Naive B cell (primary cell): ENCODE data around the gene LRMDA. TPM values are rescaled to one million over a fixed set of nuclear protein-coding genes. Genes with fewer than 3 reads are reported as not detected.

Experiments
- ATAC-seq, 2 donors: fragments of 150-1000 bp; cut with Tn5 transposase; 2 replicates each; pipeline ENCODE4 v1.10.0; 2021; ENCODE audit warnings: low read depth in 2 of 2, mild to moderate bottlenecking in 2 of 2, moderate library complexity in 2 of 2
- DNase-seq: peaks from one replicate; pipeline ENCODE4 v3.0.0; 2022
- H3K27ac Mint-ChIP-seq, 6 donors: one replicate each; pipeline ENCODE4 v1.8.0; 2020 to 2022; ENCODE audit warnings: mild to moderate bottlenecking in 6 of 6, mixed read lengths in 6 of 6, moderate library complexity in 5 of 6, inconsistent platforms in 2 of 6
- H3K27me3 Mint-ChIP-seq, 3 donors: one replicate each; pipeline ENCODE4 v1.8.0; 2021 to 2022; ENCODE audit warnings: mixed read lengths in 3 of 3, mild to moderate bottlenecking in 1 of 3
- H3K36me3 Mint-ChIP-seq, 2 donors: one replicate each; pipeline ENCODE4 v1.8.0; 2020 to 2022; ENCODE audit warnings: mixed read lengths in 2 of 2, inconsistent platforms in 1 of 2, mild to moderate bottlenecking in 1 of 2
- H3K4me1 Mint-ChIP-seq, 3 donors: one replicate each; pipeline ENCODE4 v1.8.0; 2020 to 2022; ENCODE audit warnings: mixed read lengths in 3 of 3, inconsistent platforms in 1 of 3, mild to moderate bottlenecking in 1 of 3, moderate library complexity in 1 of 3
- H3K4me3 Mint-ChIP-seq, 8 donors: one replicate each; pipeline ENCODE4 v1.8.0; 2020 to 2022; ENCODE audit warnings: mild to moderate bottlenecking in 8 of 8, mixed read lengths in 8 of 8, moderate library complexity in 8 of 8, inconsistent platforms in 2 of 8
- H3K9me3 Mint-ChIP-seq, 7 donors: one replicate each; pipeline ENCODE4 v1.8.0; 2020 to 2022; ENCODE audit warnings: mixed read lengths in 7 of 7, mild to moderate bottlenecking in 5 of 7, inconsistent platforms in 2 of 7, moderate library complexity in 1 of 7
- polyA plus RNA-seq, 6 donors: library from polyadenylated mRNA; unstranded; fragments of 300-500 nt; fragmentation: Illumina TruSeq; gene quantifications; one replicate each; pipeline ENCODE4 v1.2.3, GENCODE V29; 2021; ENCODE audit warnings: low read depth in 6 of 6

Gene LRMDA
- polyA plus RNA-seq, 6 donors from 2014 or later = 2.1 TPM; not detected in 5

GRCh38 chr10:76481178-76481577 is 1049.8 kb downstream of the LRMDA start:
- no peak for ATAC-seq
- H3K4me1 Mint-ChIP-seq = no peaks in the 10 kb centered on the region
- DNase-seq = no peak
- H3K9me3 Mint-ChIP-seq = peaks cover 2 to 22% (median 9%) of the 10 kb centered on the region in 7 donors
- no peak overlapping the region for H3K4me3 Mint-ChIP-seq
- no peaks in the 10 kb centered on the region for H3K27me3 Mint-ChIP-seq
- no peak overlapping the region for H3K27ac Mint-ChIP-seq
- H3K36me3 Mint-ChIP-seq = no peaks in the 10 kb centered on the region

GRCh38 chr10:76487582-76487981 is 1056.2 kb downstream of the LRMDA start:
- no peak for ATAC-seq
- Mint-ChIP-seq H3K4me1 (no peaks in the 10 kb centered on the region), H3K4me3 (no peak overlapping the region), H3K27me3 (no peaks in the 10 kb centered on the region), H3K27ac (no peak overlapping the region), H3K36me3 (peaks cover 0 to 6% of the 10 kb centered on the region in 2 donors), H3K9me3 (peaks cover 6 to 42% (median 16%) of the 10 kb centered on the region in 7 donors)
- no peak for DNase-seq

- peaks cover 6 to 42% (median 20%) of the 10 kb centered on the region in 7 donors for H3K9me3 Mint-ChIP-seq
- H3K27ac Mint-ChIP-seq = no peak overlapping the region
- ATAC-seq (no peak), DNase-seq (no peak)
- H3K36me3 Mint-ChIP-seq = peaks cover 0 to 6% of the 10 kb centered on the region in 2 donors
- H3K4me3 Mint-ChIP-seq = no peak overlapping the region
- no peaks in the 10 kb centered on the region for H3K4me1 Mint-ChIP-seq
- no peaks in the 10 kb centered on the region for H3K27me3 Mint-ChIP-seq
Measured at GRCh38 chr10:76488602-76489001, 1057.2 kb downstream of the LRMDA start.

GRCh38 chr10:76491216-76491615 is 1059.8 kb downstream of the LRMDA start:
- H3K36me3 Mint-ChIP-seq = peaks cover 0 to 6% of the 10 kb centered on the region in 2 donors
- no peaks in the 10 kb centered on the region for H3K27me3 Mint-ChIP-seq
- no peak for DNase-seq
- H3K27ac Mint-ChIP-seq = no peak overlapping the region
- no peak overlapping the region for H3K4me3 Mint-ChIP-seq
- H3K4me1 Mint-ChIP-seq = no peaks in the 10 kb centered on the region
- H3K9me3 Mint-ChIP-seq = peaks cover 6 to 38% (median 20%) of the 10 kb centered on the region in 7 donors
- no peak for ATAC-seq

- H3K9me3 Mint-ChIP-seq = peaks cover 6 to 32% (median 20%) of the 10 kb centered on the region in 7 donors
- no peak overlapping the region for H3K4me3 Mint-ChIP-seq
- H3K27me3 Mint-ChIP-seq = no peaks in the 10 kb centered on the region
- no peak overlapping the region for H3K27ac Mint-ChIP-seq
- ATAC-seq (no peak), DNase-seq (no peak)
- no peaks in the 10 kb centered on the region for H3K4me1 Mint-ChIP-seq
- peaks cover 0 to 6% of the 10 kb centered on the region in 2 donors for H3K36me3 Mint-ChIP-seq
Measured at GRCh38 chr10:76492026-76492425, 1060.6 kb downstream of the LRMDA start.

- Mint-ChIP-seq H3K4me3 (no peak overlapping the region), H3K27ac (no peak overlapping the region), H3K36me3 (peaks cover 0 to 6% of the 10 kb centered on the region in 2 donors), H3K9me3 (peaks cover 0 to 29% (median 20%) of the 10 kb centered on the region in 7 donors), H3K4me1 (no peaks in the 10 kb centered on the region), H3K27me3 (no peaks in the 10 kb centered on the region)
- ATAC-seq (no peak), DNase-seq (no peak)
Measured at GRCh38 chr10:76492678-76493472, 1061.5 kb downstream of the LRMDA start.

GRCh38 chr10:76497666-76498065 is 1066.2 kb downstream of the LRMDA start:
- ATAC-seq = no peak

GRCh38 chr10:76504823-76505222 is 1073.4 kb downstream of the LRMDA start:
- no peak overlapping the region for H3K4me3 Mint-ChIP-seq
- no peak overlapping the region for H3K27ac Mint-ChIP-seq
- no peaks in the 10 kb centered on the region for H3K36me3 Mint-ChIP-seq
- DNase-seq = no peak
- no peaks in the 10 kb centered on the region for H3K4me1 Mint-ChIP-seq
- ATAC-seq = no peak
- H3K9me3 Mint-ChIP-seq = peaks cover 0 to 30% (median 16%) of the 10 kb centered on the region in 7 donors
- H3K27me3 Mint-ChIP-seq = peaks cover 0 to 5% (median 0%) of the 10 kb centered on the region in 3 donors

More at GRCh38 chr10:76497666-76498065, 1066.2 kb downstream of the LRMDA start:
- Mint-ChIP-seq H3K4me3 (no peak overlapping the region), H3K27me3 (no peaks in the 10 kb centered on the region), H3K4me1 (no peaks in the 10 kb centered on the region), H3K9me3 (peaks cover 0 to 7% (median 2%) of the 10 kb centered on the region in 7 donors), H3K27ac (no peak overlapping the region), H3K36me3 (no peaks in the 10 kb centered on the region)
- DNase-seq = no peak

GRCh38 chr10:76509446-76509845 is 1078.0 kb downstream of the LRMDA start:
- Mint-ChIP-seq H3K4me1 (no peaks in the 10 kb centered on the region), H3K27ac (no peak overlapping the region), H3K27me3 (peaks cover 0 to 5% (median 0%) of the 10 kb centered on the region in 3 donors), H3K4me3 (no peak overlapping the region), H3K9me3 (peaks cover 0 to 20% (median 10%) of the 10 kb centered on the region in 7 donors), H3K36me3 (no peaks in the 10 kb centered on the region)
- no peak for DNase-seq
- no peak for ATAC-seq

GRCh38 chr10:76514321-76514720 is 1082.9 kb downstream of the LRMDA start:
- Mint-ChIP-seq H3K27me3 (no peaks in the 10 kb centered on the region), H3K27ac (no peak overlapping the region), H3K4me3 (no peak overlapping the region), H3K9me3 (peaks cover 0 to 3% (median 0%) of the 10 kb centered on the region in 7 donors), H3K4me1 (no peaks in the 10 kb centered on the region), H3K36me3 (no peaks in the 10 kb centered on the region)
- DNase-seq (no peak), ATAC-seq (no peak)

GRCh38 chr10:76514869-76515268 is 1083.4 kb downstream of the LRMDA start:
- Mint-ChIP-seq H3K9me3 (peaks cover 0 to 3% (median 0%) of the 10 kb centered on the region in 7 donors), H3K4me1 (no peaks in the 10 kb centered on the region)

GRCh38 chr10:76522547-76522946 is 1091.1 kb downstream of the LRMDA start:
- no peaks in the 10 kb centered on the region for H3K4me1 Mint-ChIP-seq
- no peak overlapping the region for H3K27ac Mint-ChIP-seq
- DNase-seq = no peak
- no peak for ATAC-seq
- peaks cover 0 to 2% (median 0%) of the 10 kb centered on the region in 7 donors for H3K9me3 Mint-ChIP-seq
- no peaks in the 10 kb centered on the region for H3K27me3 Mint-ChIP-seq
- no peak overlapping the region for H3K4me3 Mint-ChIP-seq
- H3K36me3 Mint-ChIP-seq = no peaks in the 10 kb centered on the region

More at GRCh38 chr10:76514869-76515268, 1083.4 kb downstream of the LRMDA start:
- H3K4me3 Mint-ChIP-seq = no peak overlapping the region
- DNase-seq = no peak
- no peak overlapping the region for H3K27ac Mint-ChIP-seq
- H3K36me3 Mint-ChIP-seq = no peaks in the 10 kb centered on the region
- no peak for ATAC-seq
- H3K27me3 Mint-ChIP-seq = no peaks in the 10 kb centered on the region

GRCh38 chr10:76523246-76523645 is 1091.8 kb downstream of the LRMDA start:
- Mint-ChIP-seq H3K4me1 (no peaks in the 10 kb centered on the region), H3K9me3 (peaks cover 0 to 2% (median 0%) of the 10 kb centered on the region in 7 donors), H3K27me3 (no peaks in the 10 kb centered on the region), H3K27ac (no peak overlapping the region), H3K36me3 (no peaks in the 10 kb centered on the region), H3K4me3 (no peak overlapping the region)
- ATAC-seq = no peak
- no peak for DNase-seq

GRCh38 chr10:76523791-76524351 is 1092.4 kb downstream of the LRMDA start:
- H3K9me3 Mint-ChIP-seq = peaks cover 0 to 2% (median 0%) of the 10 kb centered on the region in 7 donors
- H3K27ac Mint-ChIP-seq = no peak overlapping the region
- H3K4me3 Mint-ChIP-seq = no peak overlapping the region
- no peaks in the 10 kb centered on the region for H3K4me1 Mint-ChIP-seq
- no peaks in the 10 kb centered on the region for H3K27me3 Mint-ChIP-seq
- ATAC-seq (no peak), DNase-seq (no peak)
- H3K36me3 Mint-ChIP-seq = no peaks in the 10 kb centered on the region
